HepG2 (cell line): ENCODE measurements around the gene GAS5. TPM values are rescaled to one million over a fixed set of nuclear protein-coding genes. Genes with fewer than 3 reads are reported as not detected.

Source experiments
- HCFC1 ChIP-seq: fragments of 150-350 bp; IDR thresholded peaks from 2 replicates; pipeline ENCODE4 v1.6.1; 2014; ENCODE audit warnings: low read depth, low read length
- PRDM15 ChIP-seq: sonication (generic); formaldehyde crosslinking; IDR thresholded peaks from 2 replicates; pipeline ENCODE4 v1.4.0; 2020; ENCODE audit warnings: missing genetic modification reagents
- SP2 ChIP-seq: sonication (generic); formaldehyde crosslinking; IDR thresholded peaks from 2 replicates; pipeline ENCODE4 v1.5.1; 2020; ENCODE audit warnings: mild to moderate bottlenecking, missing genetic modification reagents
- ZBTB7A ChIP-seq: sonication (generic); formaldehyde crosslinking; IDR thresholded peaks from 2 replicates; pipeline ENCODE4 v1.8.0; 2022; ENCODE audit warnings: mild to moderate bottlenecking, missing genetic modification reagents
- ZEB1 ChIP-seq: IDR thresholded peaks from 2 replicates; pipeline ENCODE4 v1.6.1; 2012; ENCODE audit warnings: mild to moderate bottlenecking, low read depth, inconsistent platforms; ENCODE audit not compliant: insufficient replicate concordance
- ZFP82 ChIP-seq: sonication (generic); formaldehyde crosslinking; IDR thresholded peaks from 2 replicates; pipeline ENCODE4 v1.5.1; 2020; ENCODE audit warnings: mild to moderate bottlenecking, missing genetic modification reagents, borderline replicate concordance
- ZFX ChIP-seq: sonication (generic); formaldehyde crosslinking; IDR thresholded peaks from 2 replicates; pipeline ENCODE4 v1.4.0; 2020; ENCODE audit warnings: mild to moderate bottlenecking, low read depth, missing genetic modification reagents, moderate library complexity
- ZNF569 ChIP-seq: sonication (generic); formaldehyde crosslinking; IDR thresholded peaks from 2 replicates; pipeline ENCODE4 v1.5.0; 2020; ENCODE audit warnings: mild to moderate bottlenecking, missing genetic modification reagents, moderate library complexity, borderline replicate concordance
- ZSCAN21 ChIP-seq: sonication (generic); formaldehyde crosslinking; IDR thresholded peaks from 2 replicates; pipeline ENCODE4 v1.8.0; 2022; ENCODE audit warnings: mild to moderate bottlenecking, missing genetic modification reagents, moderate library complexity, borderline replicate concordance
- polyA plus RNA-seq, 8 experiments: library from polyadenylated mRNA; depleted of rRNA in 3 of 8; stranded (reverse) in 7 of 8; unstranded in 1 of 8; fragments of >200 nt; fragmentation: Illumina TruSeq in 4 of 8; extraction: Trizol in 4 of 8; gene quantifications; 2 replicates each; pipeline versions ENCODE4 v1.2.1 to v1.2.3, GENCODE V29; 2011 to 2016; ENCODE audit warnings: low read depth in 4 of 8, missing spikeins in 1 of 8, mixed read lengths in 1 of 8; ENCODE audit not compliant: insufficient read depth in 1 of 8
- total RNA-seq, 5 experiments: library from RNA; depleted of rRNA; stranded (reverse); fragments of >200 nt; fragmentation: Illumina TruSeq; extraction: Trizol; gene quantifications; 2 replicates each; pipeline ENCODE4 v1.2.3, GENCODE V29; 2016; ENCODE audit warnings: low read depth in 1 of 5
- TF ChIP-seq, protein P1 (sequence below), 2 experiments: sonication (generic) in 1 of 2; formaldehyde crosslinking in 1 of 2; IDR thresholded peaks; 2 replicates each; pipeline versions ENCODE4 v1.4.0 to v1.6.1; 2016 to 2020; ENCODE audit warnings: borderline replicate concordance in 1 of 2, low read depth in 1 of 2, mild to moderate bottlenecking in 1 of 2, missing genetic modification reagents in 1 of 2

The GAS5 gene
- total and polyA plus RNA-seq, 2 of the 13 experiments (the other 11 are each of a cell fraction or from before 2014, with no cell fraction given) = 352 to 738 TPM

DNA sequence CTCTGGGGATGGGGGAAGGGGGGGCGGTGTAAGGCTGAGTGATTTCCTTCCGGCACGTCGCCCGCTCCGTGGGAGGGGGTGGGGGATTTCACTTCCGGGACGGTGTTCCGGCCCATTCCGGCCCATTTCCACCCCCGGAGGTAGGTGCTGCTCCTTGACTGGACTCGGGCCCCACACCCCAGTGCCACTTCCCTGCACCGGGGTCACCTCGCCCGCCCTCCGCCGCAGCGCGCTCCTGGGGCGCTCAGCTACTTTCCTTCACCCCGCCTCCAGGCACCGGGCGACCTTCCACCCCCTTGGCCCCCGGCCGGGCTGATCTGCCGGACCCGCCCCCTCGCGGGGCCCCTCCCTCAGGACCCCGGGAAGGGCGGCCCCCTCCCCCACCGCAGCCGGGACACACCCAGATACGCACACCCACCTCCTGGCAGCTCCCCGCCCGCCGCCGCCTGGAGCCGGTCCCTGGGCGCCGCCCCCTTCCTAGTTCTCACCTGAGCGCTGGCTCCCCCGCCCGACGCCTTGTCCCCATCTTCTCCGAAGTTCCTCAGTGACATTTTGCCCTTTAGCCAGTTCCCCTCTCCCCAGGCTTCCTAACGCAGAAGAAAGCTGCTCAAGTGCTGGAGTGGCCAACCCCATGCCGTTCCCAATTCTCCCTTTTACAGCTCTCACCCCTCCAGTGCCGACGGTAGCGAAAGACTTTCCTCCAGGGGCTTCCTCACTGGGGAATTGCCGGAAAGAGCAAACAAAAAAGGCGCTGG, 654 bp upstream of the GAS5 start, which contains the start of gene ZBTB37 (continued):
- peak; percentile 17; the same call in 1 of the 2 replicates for TF ChIP-seq ZFP82 (CRISPR knock-in tag)
- TF ChIP-seq SP2 (CRISPR knock-in tag) = peak; percentile 57; the same call in 1 of the 2 replicates
- peak; percentile 78 for TF ChIP-seq ZEB1
- no peak; the same call in 1 of the 2 replicates for TF ChIP-seq ZSCAN21 (CRISPR knock-in tag)
- TF ChIP-seq PRDM15 (CRISPR knock-in tag) = 0 out of 2 replicates have a peak, but pooled peaks have one; percentile 20
- no peak for TF ChIP-seq ZNF569 (CRISPR knock-in tag)
- TF ChIP-seq, protein P1, sequence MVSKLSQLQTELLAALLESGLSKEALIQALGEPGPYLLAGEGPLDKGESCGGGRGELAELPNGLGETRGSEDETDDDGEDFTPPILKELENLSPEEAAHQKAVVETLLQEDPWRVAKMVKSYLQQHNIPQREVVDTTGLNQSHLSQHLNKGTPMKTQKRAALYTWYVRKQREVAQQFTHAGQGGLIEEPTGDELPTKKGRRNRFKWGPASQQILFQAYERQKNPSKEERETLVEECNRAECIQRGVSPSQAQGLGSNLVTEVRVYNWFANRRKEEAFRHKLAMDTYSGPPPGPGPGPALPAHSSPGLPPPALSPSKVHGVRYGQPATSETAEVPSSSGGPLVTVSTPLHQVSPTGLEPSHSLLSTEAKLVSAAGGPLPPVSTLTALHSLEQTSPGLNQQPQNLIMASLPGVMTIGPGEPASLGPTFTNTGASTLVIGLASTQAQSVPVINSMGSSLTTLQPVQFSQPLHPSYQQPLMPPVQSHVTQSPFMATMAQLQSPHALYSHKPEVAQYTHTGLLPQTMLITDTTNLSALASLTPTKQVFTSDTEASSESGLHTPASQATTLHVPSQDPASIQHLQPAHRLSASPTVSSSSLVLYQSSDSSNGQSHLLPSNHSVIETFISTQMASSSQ (IDR thresholded peaks at IDR 0.05; ENCODE audit: low read depth) = no peak
- TF ChIP-seq, protein P1 (CRISPR knock-in tag; IDR thresholded peaks at IDR 0.05; ENCODE audit: borderline replicate concordance) = no peak; the same call in 1 of the 2 replicates
- TF ChIP-seq ZFX = peak; percentile 66; the same call in 1 of the 2 replicates
- TF ChIP-seq HCFC1 = peak; percentile 10; the same call in 1 of the 2 replicates
- peak; percentile 62; the same call in 1 of the 2 replicates for TF ChIP-seq ZBTB7A (CRISPR knock-in tag)
